Activated naive CD8-positive, alpha-beta T cell treated with anti-CD3 and anti-CD28 coated beads, Interleukin-2, amount 50 U/mL, for 24 hours (primary cell): ENCODE results near the gene FLT4.
"Not testable (repeated sequence)": the region's sequence is repeated elsewhere in the genome, so short reads cannot be mapped to it uniquely, and the experiment has no call there.

Experiments
- ATAC-seq: fragments of 150-1000 bp; cut with Tn5 transposase; one replicate; pipeline ENCODE4 v1.10.0; 2021
- DNase-seq: peaks from one replicate; pipeline ENCODE4 v3.0.0; 2021
- H3K27ac Mint-ChIP-seq: one replicate; pipeline ENCODE4 v1.8.0; 2021; ENCODE audit warnings: mild to moderate bottlenecking, mixed read lengths
- H3K27me3 Mint-ChIP-seq: one replicate; pipeline ENCODE4 v1.8.0; 2021; ENCODE audit warnings: mixed read lengths
- H3K36me3 Mint-ChIP-seq: one replicate; pipeline ENCODE4 v1.8.0; 2021; ENCODE audit warnings: low read depth, mixed read lengths
- H3K4me1 Mint-ChIP-seq: one replicate; pipeline ENCODE4 v1.8.0; 2021; ENCODE audit warnings: mixed read lengths
- H3K4me3 Mint-ChIP-seq: one replicate; pipeline ENCODE4 v1.8.0; 2021; ENCODE audit warnings: mild to moderate bottlenecking, moderate library complexity, mixed read lengths
- H3K9me3 Mint-ChIP-seq: one replicate; pipeline ENCODE4 v1.8.0; 2021; ENCODE audit warnings: mixed read lengths

Gene FLT4

DNA sequence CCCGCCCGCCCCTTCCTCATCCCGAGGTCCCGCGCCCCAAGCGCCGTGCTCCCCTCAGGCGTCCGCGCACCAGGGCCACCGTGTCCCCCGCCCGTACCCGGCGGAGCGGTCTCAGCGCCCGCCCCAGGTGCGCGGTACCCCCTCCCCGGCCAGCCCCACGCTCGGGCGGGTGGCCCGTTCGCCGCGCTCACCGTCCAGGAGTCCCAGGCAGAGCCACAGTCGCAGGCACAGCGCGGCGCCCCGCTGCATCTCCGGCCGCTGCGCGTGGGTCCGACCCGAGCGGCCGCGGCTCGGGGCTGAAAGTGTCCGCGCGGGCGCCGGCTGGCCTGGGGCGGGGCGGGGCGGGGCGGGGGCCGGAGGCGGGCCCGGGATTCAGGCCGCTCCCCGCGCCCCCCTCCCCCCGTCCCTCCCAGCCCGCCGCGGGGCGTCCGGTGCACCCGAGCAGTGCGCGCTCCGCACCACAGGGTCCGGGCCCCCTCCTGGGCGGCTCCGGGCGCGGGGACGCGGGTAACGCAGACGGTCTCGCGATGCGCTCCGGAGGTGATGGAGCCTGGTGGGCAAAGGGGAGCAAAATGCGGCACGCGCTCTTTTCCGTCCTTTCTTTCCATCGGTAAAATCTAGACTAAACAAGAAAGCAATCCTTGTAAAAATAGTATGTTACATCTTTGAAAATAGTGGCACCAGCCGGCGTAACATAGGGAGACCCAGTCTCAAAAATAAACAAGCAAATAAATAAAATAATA, at the start of gene FLT4:
Gene FLT4, minus strand, starts transcription at position 304 of the 743 bp plus-strand sequence. Its CDS starts 55 bp downstream, at position 249.
- Mint-ChIP-seq H3K9me3 (no peaks in the 10 kb centered on the region), H3K4me1 (peaks cover 12% of the 10 kb centered on the region), H3K27me3 (peaks cover 36% of the 10 kb centered on the region), H3K4me3 (peak within 1 kb of the TSS; percentile 73), H3K36me3 (no peaks in the 10 kb centered on the region), H3K27ac (no peak within 1 kb of the TSS)
- DNase-seq (no peak), ATAC-seq (no peak)

DNA sequence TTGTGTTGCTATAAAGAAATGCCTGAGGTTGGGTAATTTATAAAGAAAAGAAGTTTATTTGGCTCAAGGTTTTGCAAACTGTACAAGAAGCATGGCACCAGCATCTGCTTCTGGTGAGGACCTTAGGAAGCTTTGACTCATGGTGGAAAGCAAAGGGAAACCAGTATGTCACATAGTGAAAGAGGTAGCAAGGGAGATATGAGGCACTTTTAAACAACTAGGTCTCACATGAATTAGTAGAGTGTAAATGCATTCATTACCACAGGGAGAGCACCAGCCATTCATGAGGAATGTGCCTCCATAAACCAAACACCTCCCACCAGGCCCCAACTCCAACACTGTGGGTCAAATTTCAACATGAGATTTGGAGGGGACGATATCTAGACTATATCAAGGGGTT, 49.6 kb upstream of the FLT4 start:
- Mint-ChIP-seq H3K4me1 (peaks cover 15% of the 10 kb centered on the region), H3K27ac (peak overlapping the region; percentile 37), H3K4me3 (no peak overlapping the region), H3K9me3 (peaks cover 8% of the 10 kb centered on the region), H3K27me3 (peaks cover 4% of the 10 kb centered on the region), H3K36me3 (no peaks in the 10 kb centered on the region)
- DNase-seq (no peak), ATAC-seq (peak; percentile 93)

DNA sequence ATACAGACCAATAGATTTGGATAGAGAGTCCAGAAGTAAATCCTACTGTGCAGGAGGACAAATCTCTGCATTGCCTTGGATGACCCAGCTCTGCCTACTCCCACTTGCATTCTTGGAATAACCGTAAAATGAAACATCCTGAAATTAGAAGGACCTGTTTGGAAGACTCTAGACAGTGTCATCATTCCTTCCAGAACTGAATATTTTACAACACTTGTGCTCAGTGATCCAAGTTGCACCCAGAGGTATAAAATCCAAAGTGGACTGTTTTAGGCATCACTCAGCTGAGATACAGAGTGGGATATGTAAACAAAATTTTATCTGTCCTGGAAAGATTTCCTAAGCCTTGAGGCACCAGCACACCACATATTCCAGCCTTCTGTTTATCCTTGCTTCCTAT, 46.7 kb upstream of the FLT4 start:
- DNase-seq: no peak
- peaks cover 8% of the 10 kb centered on the region for H3K9me3 Mint-ChIP-seq
- H3K4me3 Mint-ChIP-seq: no peak overlapping the region
- H3K27me3 Mint-ChIP-seq: no peaks in the 10 kb centered on the region
- no peak overlapping the region for H3K27ac Mint-ChIP-seq
- peaks cover 29% of the 10 kb centered on the region for H3K4me1 Mint-ChIP-seq
- no peak for ATAC-seq
- H3K36me3 Mint-ChIP-seq: no peaks in the 10 kb centered on the region

- Mint-ChIP-seq H3K27ac (no peak overlapping the region), H3K4me1 (peaks cover 42% of the 10 kb centered on the region), H3K4me3 (no peak overlapping the region)
Measured at GRCh38 chr5:180692429-180692828, 43.0 kb upstream of the FLT4 start.

DNA sequence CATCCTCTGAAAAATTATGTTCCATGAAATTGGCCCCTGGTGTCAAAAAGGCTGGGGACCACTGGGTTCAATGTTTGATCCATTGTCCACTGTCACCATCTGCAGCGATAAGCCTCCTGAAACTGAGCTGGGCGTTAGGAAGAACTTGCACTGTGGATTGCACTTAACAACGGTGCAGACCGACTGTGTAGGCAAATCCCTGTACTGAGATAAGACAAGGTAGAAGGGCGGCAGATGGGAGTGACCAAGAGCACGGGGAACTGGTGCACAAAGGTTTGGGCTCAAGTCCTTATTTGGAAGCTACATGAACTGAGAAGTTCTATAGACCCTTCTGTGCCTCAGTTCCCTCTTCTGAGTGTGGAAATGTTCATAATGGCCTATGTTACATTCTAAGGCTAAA, 41.6 kb upstream of the FLT4 start:
- H3K27me3 Mint-ChIP-seq: no peaks in the 10 kb centered on the region
- H3K4me3 Mint-ChIP-seq: no peak overlapping the region
- peaks cover 4% of the 10 kb centered on the region for H3K9me3 Mint-ChIP-seq
- no peak for DNase-seq
- H3K27ac Mint-ChIP-seq: no peak overlapping the region
- no peaks in the 10 kb centered on the region for H3K36me3 Mint-ChIP-seq
- ATAC-seq: no peak
- peaks cover 49% of the 10 kb centered on the region for H3K4me1 Mint-ChIP-seq

More at GRCh38 chr5:180692429-180692828, 43.0 kb upstream of the FLT4 start:
- no peaks in the 10 kb centered on the region for H3K27me3 Mint-ChIP-seq
- H3K36me3 Mint-ChIP-seq: no peaks in the 10 kb centered on the region
- peaks cover 4% of the 10 kb centered on the region for H3K9me3 Mint-ChIP-seq
- ATAC-seq (no peak), DNase-seq (no peak)

GRCh38 chr5:180690562-180690961, 41.2 kb upstream of the FLT4 start:
- Mint-ChIP-seq H3K36me3 (no peaks in the 10 kb centered on the region), H3K27ac (no peak overlapping the region), H3K27me3 (no peaks in the 10 kb centered on the region), H3K9me3 (peaks cover 2% of the 10 kb centered on the region), H3K4me3 (no peak overlapping the region), H3K4me1 (peaks cover 51% of the 10 kb centered on the region)
- ATAC-seq: no peak
- no peak for DNase-seq

GRCh38 chr5:180689775-180690174, 40.4 kb upstream of the FLT4 start:
- H3K4me1 Mint-ChIP-seq: peaks cover 54% of the 10 kb centered on the region
- peak overlapping the region; percentile 69 for H3K4me3 Mint-ChIP-seq
- H3K36me3 Mint-ChIP-seq: no peaks in the 10 kb centered on the region
- no peak for ATAC-seq
- H3K27me3 Mint-ChIP-seq: no peaks in the 10 kb centered on the region
- H3K9me3 Mint-ChIP-seq: no peaks in the 10 kb centered on the region
- DNase-seq: no peak
- H3K27ac Mint-ChIP-seq: peak overlapping the region; percentile 79

DNA sequence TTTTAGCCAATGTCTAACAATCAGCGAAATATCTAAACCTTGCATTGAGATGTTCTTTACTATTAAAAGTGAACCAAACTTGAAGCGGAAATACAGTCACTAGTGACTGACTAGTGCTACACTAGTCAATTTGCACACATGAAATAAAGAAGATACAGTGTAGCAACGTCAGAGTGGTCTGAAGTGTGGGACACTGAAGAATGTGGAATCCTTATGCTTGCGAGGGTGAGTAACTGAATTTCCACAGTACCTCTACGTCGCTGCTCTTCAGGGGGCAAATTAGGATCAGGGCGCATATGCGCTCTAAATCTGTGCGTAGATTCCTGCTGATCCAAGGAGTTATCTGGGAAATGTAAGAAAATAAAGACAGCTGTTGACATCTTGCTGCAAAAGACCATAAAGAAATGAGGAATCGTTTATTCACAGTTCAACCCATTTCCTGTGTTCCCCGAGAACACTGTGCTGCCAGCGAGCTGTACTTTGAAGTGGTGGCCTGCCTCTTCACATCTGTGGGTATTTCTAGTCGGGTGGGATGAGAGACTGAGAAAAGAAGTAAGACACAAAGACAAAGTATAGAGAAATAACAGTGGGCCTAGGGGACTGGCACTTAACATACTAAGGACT, 39.8 kb upstream of the FLT4 start:
- Mint-ChIP-seq H3K4me1 (peaks cover 59% of the 10 kb centered on the region), H3K36me3 (no peaks in the 10 kb centered on the region), H3K27ac (peak overlapping the region; percentile 79), H3K27me3 (no peaks in the 10 kb centered on the region), H3K4me3 (peak overlapping the region; percentile 69), H3K9me3 (no peaks in the 10 kb centered on the region)
- DNase-seq (no peak), ATAC-seq (peak; percentile 81)

- H3K4me1 Mint-ChIP-seq: peaks cover 66% of the 10 kb centered on the region
- no peaks in the 10 kb centered on the region for H3K36me3 Mint-ChIP-seq
- no peak for DNase-seq
- H3K27me3 Mint-ChIP-seq: no peaks in the 10 kb centered on the region
- peak overlapping the region; percentile 79 for H3K27ac Mint-ChIP-seq
- H3K9me3 Mint-ChIP-seq: no peaks in the 10 kb centered on the region
- H3K4me3 Mint-ChIP-seq: peak overlapping the region; percentile 69
- peak; percentile 62 for ATAC-seq
Measured at GRCh38 chr5:180688330-180689070, 39.1 kb upstream of the FLT4 start.

DNA sequence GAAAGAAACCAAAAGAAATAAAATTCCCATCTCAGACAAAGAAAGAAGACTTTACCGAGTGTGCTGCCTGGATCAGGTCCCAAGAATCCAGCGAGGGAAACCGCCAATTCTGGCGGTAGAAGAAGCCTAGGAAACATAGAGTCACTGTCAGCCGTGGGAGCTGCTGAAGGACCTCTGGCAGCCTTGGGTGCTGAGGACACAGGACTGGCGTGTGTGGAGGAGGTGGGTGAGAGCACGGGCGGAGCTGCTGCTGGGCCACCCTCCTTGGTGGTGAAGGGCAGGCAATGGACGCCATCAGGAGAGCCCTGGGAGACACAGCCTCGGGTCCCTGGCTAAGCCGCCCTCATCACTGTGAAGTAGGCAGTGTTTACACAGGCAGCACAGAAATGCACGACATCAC, 37.4 kb upstream of the FLT4 start:
- H3K27me3 Mint-ChIP-seq, H3K9me3 Mint-ChIP-seq, H3K36me3 Mint-ChIP-seq, ATAC-seq, H3K4me3 Mint-ChIP-seq, H3K27ac Mint-ChIP-seq, DNase-seq: not testable (repeated sequence)
- H3K4me1 Mint-ChIP-seq: peaks cover 64% of the 10 kb centered on the region

GRCh38 chr5:180684623-180685161, 35.3 kb upstream of the FLT4 start:
- Mint-ChIP-seq H3K9me3 (no peaks in the 10 kb centered on the region), H3K27me3 (no peaks in the 10 kb centered on the region), H3K36me3 (no peaks in the 10 kb centered on the region), H3K4me1 (peaks cover 46% of the 10 kb centered on the region), H3K27ac (no peak overlapping the region), H3K4me3 (no peak overlapping the region)
- DNase-seq: no peak
- ATAC-seq: no peak

- no peak overlapping the region for H3K27ac Mint-ChIP-seq
- DNase-seq: no peak
- H3K9me3 Mint-ChIP-seq: no peaks in the 10 kb centered on the region
- H3K27me3 Mint-ChIP-seq: no peaks in the 10 kb centered on the region
- no peak for ATAC-seq
- H3K36me3 Mint-ChIP-seq: no peaks in the 10 kb centered on the region
- no peak overlapping the region for H3K4me3 Mint-ChIP-seq
- H3K4me1 Mint-ChIP-seq: peaks cover 33% of the 10 kb centered on the region
Measured at GRCh38 chr5:180683220-180683922, 34.0 kb upstream of the FLT4 start.

GRCh38 chr5:180682560-180682959, 33.2 kb upstream of the FLT4 start:
- peaks cover 31% of the 10 kb centered on the region for H3K4me1 Mint-ChIP-seq

GRCh38 chr5:180682008-180682407, 32.6 kb upstream of the FLT4 start:
- peaks cover 31% of the 10 kb centered on the region for H3K4me1 Mint-ChIP-seq
- ATAC-seq, H3K27ac Mint-ChIP-seq, DNase-seq, H3K36me3 Mint-ChIP-seq, H3K27me3 Mint-ChIP-seq, H3K4me3 Mint-ChIP-seq, H3K9me3 Mint-ChIP-seq: not testable (repeated sequence)

More at GRCh38 chr5:180682560-180682959, 33.2 kb upstream of the FLT4 start:
- Mint-ChIP-seq H3K4me3 (no peak overlapping the region), H3K27ac (no peak overlapping the region), H3K27me3 (no peaks in the 10 kb centered on the region), H3K36me3 (no peaks in the 10 kb centered on the region), H3K9me3 (no peaks in the 10 kb centered on the region)
- ATAC-seq: no peak
- DNase-seq: no peak
